ENCODE results near the gene MIPEP.

MIPEP gene

DNA sequence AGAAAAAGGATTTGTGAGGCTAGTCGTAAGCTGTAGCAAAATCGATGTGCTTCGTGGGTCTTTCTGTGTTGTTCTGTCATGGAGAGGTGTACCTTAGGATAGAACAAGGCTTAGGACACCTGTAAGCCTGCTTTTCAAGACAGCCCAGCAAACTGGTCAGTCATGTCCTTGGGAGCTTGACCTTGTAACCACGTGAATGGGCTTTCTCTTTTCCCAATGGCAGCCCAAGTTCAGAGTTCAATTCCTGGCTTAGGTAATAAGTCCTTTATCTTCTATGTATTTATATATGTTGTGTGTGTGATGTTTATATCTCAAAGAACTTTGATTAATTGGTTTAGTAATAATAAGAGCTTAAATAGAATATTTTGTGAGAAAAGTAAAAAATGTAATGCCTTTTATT lies 206.1 kb downstream of the MIPEP start:
- DNase-seq (ENCODE audit: low read depth in 3 of 3), result no peak

- no peak for DNase-seq (ENCODE audit: low read depth in 3 of 3)
Measured at GRCh38 chr13:23680845-23681669, 208.1 kb downstream of the MIPEP start.
